HG03175 (cell line): ENCODE results near the gene DOCK6.

Experiments used
- ATAC-seq: cut with Tn5 transposase; IDR thresholded peaks from one replicate; pipeline ENCODE4 v1.9.1; 2021; ENCODE audit warnings: mild to moderate bottlenecking, moderate library complexity; ENCODE audit not compliant: unreplicated experiment

Gene DOCK6

GRCh38 chr19:11151181-11151580 lies 111.1 kb downstream of the DOCK6 start:
- ATAC-seq: no peak
